ENCODE measurements around the gene MYO15A. TPM values are rescaled to one million over a fixed set of nuclear protein-coding genes. Genes with fewer than 3 reads are reported as not detected.

The MYO15A gene
- total RNA-seq, 4 donors from 2014 or later, result 2.3 to 7.5 (median 2.9) TPM

- Histone ChIP-seq H3K9me3 (no peaks in the 10 kb centered on the region), H3K27me3 (no peaks in the 10 kb centered on the region), H3K4me1 (peaks cover 0 to 20% (median 0%) of the 10 kb centered on the region in 4 donors), H3K27ac (no peak overlapping the region), H3K4me3 (no peak overlapping the region), H3K36me3 (no peaks in the 10 kb centered on the region)
- WGBS, 2 donors, result 78 to 80% methylated on average over 3 to 4 of the region's 4 CpGs
- DNase-seq (ENCODE audit: low spot score in 2 of 2), result no peak
- TF ChIP-seq POLR2A (IDR thresholded peaks at IDR 0.05) (no peak), EP300 (IDR thresholded peaks at IDR 0.05) (no peak), CTCF (IDR thresholded peaks at IDR 0.05) (no peak)
Measured at GRCh38 chr17:18144261-18144660, 35.7 kb downstream of the MYO15A start.

- Histone ChIP-seq H3K27ac (no peak overlapping the region), H3K27me3 (no peaks in the 10 kb centered on the region), H3K9me3 (no peaks in the 10 kb centered on the region), H3K36me3 (peaks cover 0 to under 1% (median 0%) of the 10 kb centered on the region in 3 donors), H3K4me3 (no peak overlapping the region), H3K4me1 (peaks cover 0 to 15% (median 0%) of the 10 kb centered on the region in 4 donors)
- no peak for DNase-seq (ENCODE audit: low spot score in 2 of 2)
- TF ChIP-seq EP300 (IDR thresholded peaks at IDR 0.05), result no peak
- no peak for TF ChIP-seq POLR2A (IDR thresholded peaks at IDR 0.05)
- no peak for TF ChIP-seq CTCF (IDR thresholded peaks at IDR 0.05)
- WGBS, 2 donors, result 82 to 100% methylated on average over 1 of the region's 1 CpG
Measured at GRCh38 chr17:18144855-18145254, 36.3 kb downstream of the MYO15A start.

- no peak for TF ChIP-seq CTCF (IDR thresholded peaks at IDR 0.05)
- no peak for TF ChIP-seq EP300 (IDR thresholded peaks at IDR 0.05)
- TF ChIP-seq POLR2A (IDR thresholded peaks at IDR 0.05), result no peak
- Histone ChIP-seq H3K27me3 (no peaks in the 10 kb centered on the region), H3K27ac (no peak overlapping the region), H3K4me3 (no peak overlapping the region), H3K4me1 (peaks cover 0 to 8% (median 0%) of the 10 kb centered on the region in 4 donors), H3K9me3 (no peaks in the 10 kb centered on the region), H3K36me3 (peaks cover 0 to 7% (median 0%) of the 10 kb centered on the region in 3 donors)
- 80 to 85% methylated on average over 11 to 13 of the region's 13 CpGs for WGBS, 2 donors
- no peak for DNase-seq (ENCODE audit: low spot score in 2 of 2)
Measured at GRCh38 chr17:18145811-18146210, 37.3 kb downstream of the MYO15A start.

GRCh38 chr17:18146259-18146658 lies 37.7 kb downstream of the MYO15A start:
- TF ChIP-seq EP300 (IDR thresholded peaks at IDR 0.05), result no peak
- Histone ChIP-seq H3K27ac (no peak overlapping the region), H3K9me3 (no peaks in the 10 kb centered on the region), H3K4me3 (no peak overlapping the region), H3K4me1 (peaks cover 0 to 3% (median 0%) of the 10 kb centered on the region in 4 donors), H3K27me3 (no peaks in the 10 kb centered on the region), H3K36me3 (peaks cover 0 to 7% (median 0%) of the 10 kb centered on the region in 3 donors)
- DNase-seq (ENCODE audit: low spot score in 2 of 2), result no peak
- WGBS, 2 donors, result 94 to 97% methylated on average over 2 of the region's 2 CpGs

GRCh38 chr17:18146980-18147379 lies 38.4 kb downstream of the MYO15A start:
- Histone ChIP-seq H3K4me3 (no peak overlapping the region), H3K4me1 (peaks cover 0 to 4% (median 0%) of the 10 kb centered on the region in 4 donors), H3K27ac (no peak overlapping the region), H3K36me3 (peaks cover 0 to 7% (median 0%) of the 10 kb centered on the region in 3 donors), H3K27me3 (no peaks in the 10 kb centered on the region), H3K9me3 (no peaks in the 10 kb centered on the region)
- TF ChIP-seq EP300 (IDR thresholded peaks at IDR 0.05), result no peak
- no peak for TF ChIP-seq CTCF (IDR thresholded peaks at IDR 0.05)
- TF ChIP-seq POLR2A (IDR thresholded peaks at IDR 0.05), result no peak
- no peak for DNase-seq (ENCODE audit: low spot score in 2 of 2)
- 71 to 77% methylated on average over 3 of the region's 3 CpGs for WGBS, 2 donors

- DNase-seq (ENCODE audit: low spot score in 2 of 2), result no peak
Measured at GRCh38 chr17:18148586-18148985, 40.0 kb downstream of the MYO15A start.

More at GRCh38 chr17:18148586-18148985, 40.0 kb downstream of the MYO15A start:
- H3K27ac ChIP-seq, result no peak overlapping the region
- peaks cover 0 to 19% (median 5%) of the 10 kb centered on the region in 4 donors for H3K4me1 ChIP-seq
- H3K9me3 ChIP-seq, result no peaks in the 10 kb centered on the region
- no peak for TF ChIP-seq POLR2A (IDR thresholded peaks at IDR 0.05)
- TF ChIP-seq CTCF (IDR thresholded peaks at IDR 0.05), result no peak
- no peak for TF ChIP-seq EP300 (IDR thresholded peaks at IDR 0.05)
- peaks cover 0 to 7% (median 0%) of the 10 kb centered on the region in 3 donors for H3K36me3 ChIP-seq
- WGBS, 2 donors, result 85 to 90% methylated on average over 4 to 7 of the region's 7 CpGs
- no peaks in the 10 kb centered on the region for H3K27me3 ChIP-seq
- H3K4me3 ChIP-seq, result no peak overlapping the region
